Spleen (tissue), 7 donors: Measurements from ENCODE around the gene SETDB2.

Experiments used
- POLR2AphosphoS5 ChIP-seq, 3 donors: sonication (generic); formaldehyde crosslinking; IDR thresholded peaks; one replicate each; pipeline ENCODE4 v1.5.1; 2017; ENCODE audit warnings: antibody characterized with exemption in 3 of 3
- TF ChIP-seq, protein P1 (sequence below), 11 experiments: fragments of 200-600 bp in 7 of 11; fragments of 450-650 bp in 4 of 11; sonication (generic) in 4 of 11; IDR thresholded peaks in 8 of 11; conservative IDR thresholded peaks in 3 of 11; 1 replicate in 7 of 11; 2 replicates in 4 of 11; pipeline versions ENCODE4 v1.4.0 to v1.8.0; 2016 to 2021; ENCODE audit warnings: antibody characterized with exemption in 11 of 11, inconsistent platforms in 4 of 11, mild to moderate bottlenecking in 1 of 11
- donor health status: DM: no; HTN: no; CAD: no; lungs with moderate emphysema.
- donor health status: DM: no; HTN: no; CAD: no.
- donor health status: DM: no; HTN: no; CAD: no.

DNA sequence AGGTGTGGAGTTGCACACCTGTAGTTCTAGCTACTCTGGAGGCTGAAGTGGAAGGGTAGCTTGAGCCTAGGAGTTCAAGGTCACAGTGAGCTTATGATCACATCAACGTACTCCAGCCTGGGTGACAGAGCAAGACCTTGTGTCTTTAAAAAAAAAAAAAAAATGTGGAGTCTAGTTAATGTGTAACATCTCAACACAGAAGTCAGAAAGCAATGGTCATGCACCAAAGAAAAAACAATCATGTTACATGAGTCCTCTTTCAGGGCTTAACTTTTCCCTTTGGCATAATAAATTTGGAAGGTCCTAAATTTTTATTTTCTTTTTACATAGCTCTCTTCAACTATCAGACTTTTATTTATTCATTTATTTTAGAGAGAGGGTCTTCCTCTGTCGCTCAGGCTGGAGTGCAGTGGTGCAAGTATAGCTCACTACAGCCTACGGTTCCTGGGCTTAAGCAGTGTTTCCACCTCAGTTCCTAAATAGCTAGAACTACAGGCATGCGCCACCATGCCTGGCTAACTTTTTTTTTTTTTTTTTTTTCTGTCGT lies 22.3 kb downstream of the SETDB2 start:
- TF ChIP-seq POLR2AphosphoS5 (IDR thresholded peaks at IDR 0.05), result no peak
- TF ChIP-seq, protein P1, sequence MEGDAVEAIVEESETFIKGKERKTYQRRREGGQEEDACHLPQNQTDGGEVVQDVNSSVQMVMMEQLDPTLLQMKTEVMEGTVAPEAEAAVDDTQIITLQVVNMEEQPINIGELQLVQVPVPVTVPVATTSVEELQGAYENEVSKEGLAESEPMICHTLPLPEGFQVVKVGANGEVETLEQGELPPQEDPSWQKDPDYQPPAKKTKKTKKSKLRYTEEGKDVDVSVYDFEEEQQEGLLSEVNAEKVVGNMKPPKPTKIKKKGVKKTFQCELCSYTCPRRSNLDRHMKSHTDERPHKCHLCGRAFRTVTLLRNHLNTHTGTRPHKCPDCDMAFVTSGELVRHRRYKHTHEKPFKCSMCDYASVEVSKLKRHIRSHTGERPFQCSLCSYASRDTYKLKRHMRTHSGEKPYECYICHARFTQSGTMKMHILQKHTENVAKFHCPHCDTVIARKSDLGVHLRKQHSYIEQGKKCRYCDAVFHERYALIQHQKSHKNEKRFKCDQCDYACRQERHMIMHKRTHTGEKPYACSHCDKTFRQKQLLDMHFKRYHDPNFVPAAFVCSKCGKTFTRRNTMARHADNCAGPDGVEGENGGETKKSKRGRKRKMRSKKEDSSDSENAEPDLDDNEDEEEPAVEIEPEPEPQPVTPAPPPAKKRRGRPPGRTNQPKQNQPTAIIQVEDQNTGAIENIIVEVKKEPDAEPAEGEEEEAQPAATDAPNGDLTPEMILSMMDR (IDR thresholded peaks at IDR 0.05 in 8 of 11, conservative IDR thresholded peaks at IDR 0.05 in 3 of 11), result no peak
